HEK293 (cell line): Measurements from ENCODE around the gene KCNJ1.

Source experiments
- CTCF ChIA-PET: fragments of 350-600 bp; formaldehyde crosslinking; extraction: SDS; loops from one replicate; lab custom pipeline; 2021; ENCODE audit warnings: antibody characterized with exemption; lab: Yijun Ruan, JAX
- POLR2A ChIA-PET: fragments of 300-600 bp; formaldehyde crosslinking; extraction: SDS; loops from one replicate; lab custom pipeline; 2020; ENCODE audit warnings: antibody characterized with exemption, inconsistent platforms; lab: Yijun Ruan, JAX
- H3K27ac ChIP-seq: fragments of 200-500 bp; sonication (Bioruptor generic); 2 replicates; pipeline ENCODE4 v1.5.1; 2014; ENCODE audit warnings: low read depth, low read length, control low read depth, inconsistent platforms; ENCODE audit errors: extremely low read depth
- H3K36me3 ChIP-seq, 2 experiments: fragments of 200-500 bp in 1 of 2; sonication (Bioruptor generic) in 1 of 2; 1 replicate in 1 of 2; 2 replicates in 1 of 2; pipeline ENCODE4 v1.5.1; 2014 to 2017; ENCODE audit warnings: inconsistent platforms in 2 of 2, low read length in 2 of 2; ENCODE audit not compliant: control insufficient read depth in 2 of 2, insufficient read depth in 1 of 2
- H3K4me1 ChIP-seq: fragments of 200-500 bp; sonication (Bioruptor generic); 2 replicates; pipeline ENCODE4 v1.5.1; 2014; ENCODE audit warnings: mild to moderate bottlenecking, low read length, inconsistent platforms; ENCODE audit not compliant: control insufficient read depth, insufficient read depth
- H3K4me3 ChIP-seq: 2 replicates; pipeline ENCODE4 v1.5.1; 2011; ENCODE audit warnings: low read depth, mild to moderate bottlenecking, control low read depth, low read length, moderate library complexity
- H3K9me3 ChIP-seq: fragments of 200-500 bp; sonication (Bioruptor generic); 2 replicates; pipeline ENCODE4 v1.5.1; 2014; ENCODE audit warnings: low read depth, low read length, inconsistent platforms; ENCODE audit not compliant: control insufficient read depth, insufficient read depth
- BCL6B ChIP-seq: fragments of 450-650 bp; formaldehyde crosslinking; IDR thresholded peaks from 2 replicates; pipeline ENCODE4 v1.5.1; 2017; ENCODE audit warnings: missing biosample characterization, missing genetic modification characterization
- GLIS1 ChIP-seq: fragments of 450-650 bp; formaldehyde crosslinking; IDR thresholded peaks from 2 replicates; pipeline ENCODE4 v1.5.1; 2016; ENCODE audit warnings: missing biosample characterization, missing genetic modification characterization
- GLIS2 ChIP-seq: fragments of 450-650 bp; formaldehyde crosslinking; IDR thresholded peaks from 2 replicates; pipeline ENCODE4 v1.5.1; 2016; ENCODE audit warnings: missing biosample characterization, missing genetic modification characterization
- HOXC10 ChIP-seq: sonication (generic); formaldehyde crosslinking; IDR thresholded peaks from 2 replicates; pipeline ENCODE4 v1.8.1; 2023; ENCODE audit warnings: mild to moderate bottlenecking, missing genetic modification reagents
- KLF7 ChIP-seq: fragments of 450-650 bp; formaldehyde crosslinking; IDR thresholded peaks from 2 replicates; pipeline ENCODE4 v1.5.1; 2016; ENCODE audit warnings: missing biosample characterization, missing genetic modification characterization, borderline replicate concordance
- KLF8 ChIP-seq: fragments of 450-650 bp; formaldehyde crosslinking; IDR thresholded peaks from 2 replicates; pipeline ENCODE4 v1.5.1; 2016; ENCODE audit warnings: missing biosample characterization, missing genetic modification characterization
- REPIN1 ChIP-seq: fragments of 450-650 bp; formaldehyde crosslinking; IDR thresholded peaks from 2 replicates; pipeline ENCODE4 v1.5.1; 2017; ENCODE audit warnings: missing biosample characterization, missing genetic modification characterization, low read depth
- SALL2 ChIP-seq: fragments of 450-650 bp; formaldehyde crosslinking; IDR thresholded peaks from 2 replicates; pipeline ENCODE4 v1.5.0; 2017; ENCODE audit warnings: missing biosample characterization, mild to moderate bottlenecking, missing genetic modification characterization, borderline replicate concordance
- SP7 ChIP-seq: fragments of 450-650 bp; formaldehyde crosslinking; IDR thresholded peaks from 2 replicates; pipeline ENCODE4 v1.5.1; 2016; ENCODE audit warnings: missing biosample characterization, missing genetic modification characterization
- ZEB2 ChIP-seq: fragments of 450-650 bp; formaldehyde crosslinking; IDR thresholded peaks from 2 replicates; pipeline ENCODE4 v1.5.1; 2016; ENCODE audit warnings: missing biosample characterization, missing genetic modification characterization
- ZNF133 ChIP-seq: fragments of 450-650 bp; formaldehyde crosslinking; IDR thresholded peaks from 2 replicates; pipeline ENCODE4 v1.5.1; 2016; ENCODE audit warnings: missing biosample characterization, missing genetic modification characterization
- ZNF157 ChIP-seq: fragments of 450-650 bp; formaldehyde crosslinking; IDR thresholded peaks from 2 replicates; pipeline ENCODE4 v1.5.1; 2016; ENCODE audit warnings: missing biosample characterization, missing genetic modification characterization
- ZNF2 ChIP-seq: fragments of 450-650 bp; formaldehyde crosslinking; IDR thresholded peaks from 2 replicates; pipeline ENCODE4 v1.5.1; 2016; ENCODE audit warnings: missing biosample characterization, missing genetic modification characterization
- ZNF211 ChIP-seq: fragments of 450-650 bp; formaldehyde crosslinking; IDR thresholded peaks from 2 replicates; pipeline ENCODE4 v1.5.1; 2016; ENCODE audit warnings: low read depth, missing biosample characterization, missing genetic modification characterization
- ZNF223 ChIP-seq: fragments of 450-650 bp; formaldehyde crosslinking; IDR thresholded peaks from 2 replicates; pipeline ENCODE4 v1.5.1; 2016; ENCODE audit warnings: missing biosample characterization, missing genetic modification characterization
- ZNF23 ChIP-seq: fragments of 450-650 bp; formaldehyde crosslinking; IDR thresholded peaks from 2 replicates; pipeline ENCODE4 v1.5.1; 2016; ENCODE audit warnings: missing biosample characterization, missing genetic modification characterization, borderline replicate concordance
- ZNF24 ChIP-seq: fragments of 450-650 bp; formaldehyde crosslinking; IDR thresholded peaks from 2 replicates; pipeline ENCODE4 v1.5.1; 2016; ENCODE audit warnings: missing biosample characterization, missing genetic modification characterization
- ZNF266 ChIP-seq: fragments of 450-650 bp; formaldehyde crosslinking; IDR thresholded peaks from 2 replicates; pipeline ENCODE4 v1.5.1; 2016; ENCODE audit warnings: missing biosample characterization, missing genetic modification characterization, low read depth
- ZNF311 ChIP-seq: fragments of 450-650 bp; formaldehyde crosslinking; IDR thresholded peaks from 2 replicates; pipeline ENCODE4 v1.5.1; 2017; ENCODE audit warnings: missing biosample characterization, missing genetic modification characterization, borderline replicate concordance
- ZNF423 ChIP-seq: fragments of 450-650 bp; formaldehyde crosslinking; IDR thresholded peaks from 2 replicates; pipeline ENCODE4 v1.5.1; 2016; ENCODE audit warnings: missing biosample characterization, missing genetic modification characterization
- ZNF510 ChIP-seq: fragments of 450-650 bp; formaldehyde crosslinking; IDR thresholded peaks from 2 replicates; pipeline ENCODE4 v1.5.1; 2018; ENCODE audit warnings: mild to moderate bottlenecking, missing genetic modification characterization, missing biosample characterization; ENCODE audit not compliant: insufficient replicate concordance
- ZNF610 ChIP-seq: fragments of 450-650 bp; formaldehyde crosslinking; IDR thresholded peaks from 2 replicates; pipeline ENCODE4 v1.5.1; 2016; ENCODE audit warnings: missing biosample characterization, missing genetic modification characterization, borderline replicate concordance
- ZNF623 ChIP-seq: fragments of 450-650 bp; formaldehyde crosslinking; IDR thresholded peaks from 2 replicates; pipeline ENCODE4 v1.5.1; 2016; ENCODE audit warnings: missing biosample characterization, missing genetic modification characterization
- ZNF677 ChIP-seq: fragments of 450-650 bp; IDR thresholded peaks from 2 replicates; pipeline ENCODE4 v1.5.0; 2018; ENCODE audit warnings: missing biosample characterization, mild to moderate bottlenecking, missing genetic modification characterization, moderate library complexity
- ZNF701 ChIP-seq: fragments of 450-650 bp; formaldehyde crosslinking; IDR thresholded peaks from 2 replicates; pipeline ENCODE4 v1.5.1; 2016; ENCODE audit warnings: missing biosample characterization, missing genetic modification characterization
- ZNF776 ChIP-seq: fragments of 450-650 bp; formaldehyde crosslinking; IDR thresholded peaks from 2 replicates; pipeline ENCODE4 v1.5.0; 2017; ENCODE audit warnings: missing biosample characterization, missing genetic modification characterization, borderline replicate concordance
- ZXDB ChIP-seq: fragments of 450-650 bp; formaldehyde crosslinking; IDR thresholded peaks from 2 replicates; pipeline ENCODE4 v1.5.1; 2016; ENCODE audit warnings: missing biosample characterization, missing genetic modification characterization
- TF ChIP-seq, protein P1 (sequence below): sonication (generic); formaldehyde crosslinking; IDR thresholded peaks from 2 replicates; pipeline ENCODE4 v1.8.1; 2022; ENCODE audit warnings: mild to moderate bottlenecking, moderate library complexity, missing genetic modification reagents
- TF ChIP-seq, protein P2 (sequence below): fragments of 450-650 bp; formaldehyde crosslinking; IDR thresholded peaks from 2 replicates; pipeline ENCODE4 v1.5.1; 2016; ENCODE audit warnings: missing biosample characterization, missing genetic modification characterization
- TF ChIP-seq, protein P3 (sequence below): fragments of 450-650 bp; formaldehyde crosslinking; IDR thresholded peaks from 2 replicates; pipeline ENCODE4 v1.5.1; 2016; ENCODE audit warnings: missing biosample characterization, missing genetic modification characterization
- TF ChIP-seq, protein P4 (sequence below): fragments of 450-650 bp; formaldehyde crosslinking; optimal IDR thresholded peaks from 2 replicates; pipeline ENCODE3; 2016; ENCODE audit warnings: missing biosample characterization, mild to moderate bottlenecking, missing genetic modification characterization

Gene KCNJ1

GRCh38 chr11:128834157-128834556, 32.9 kb downstream of the KCNJ1 start:
- ChIA-PET CTCF (no interaction called here), POLR2A (no interaction called here)
- no peak overlapping the region for H3K4me3 ChIP-seq
- TF ChIP-seq ZNF157 (tag by site-specific recombination) (no peak), SALL2 (no peak), GLIS2 (tag by site-specific recombination) (no peak), ZNF211 (tag by site-specific recombination) (no peak), BCL6B (tag by site-specific recombination) (no peak), ZNF24 (no peak), ZNF223 (tag by site-specific recombination) (no peak), ZNF610 (no peak), ZNF677 (tag by site-specific recombination) (no peak), GLIS1 (tag by site-specific recombination) (no peak), HOXC10 (CRISPR knock-in tag) (no peak)
- TF ChIP-seq, protein P1, sequence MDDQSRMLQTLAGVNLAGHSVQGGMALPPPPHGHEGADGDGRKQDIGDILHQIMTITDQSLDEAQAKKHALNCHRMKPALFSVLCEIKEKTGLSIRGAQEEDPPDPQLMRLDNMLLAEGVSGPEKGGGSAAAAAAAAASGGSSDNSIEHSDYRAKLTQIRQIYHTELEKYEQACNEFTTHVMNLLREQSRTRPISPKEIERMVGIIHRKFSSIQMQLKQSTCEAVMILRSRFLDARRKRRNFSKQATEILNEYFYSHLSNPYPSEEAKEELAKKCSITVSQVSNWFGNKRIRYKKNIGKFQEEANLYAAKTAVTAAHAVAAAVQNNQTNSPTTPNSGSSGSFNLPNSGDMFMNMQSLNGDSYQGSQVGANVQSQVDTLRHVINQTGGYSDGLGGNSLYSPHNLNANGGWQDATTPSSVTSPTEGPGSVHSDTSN: no peak
- no peak overlapping the region for H3K27ac ChIP-seq
- no peaks in the 10 kb centered on the region for H3K9me3 ChIP-seq
- H3K4me1 ChIP-seq: no peaks in the 10 kb centered on the region
- H3K36me3 ChIP-seq: no peaks in the 10 kb centered on the region

GRCh38 chr11:128832121-128832497, 35.0 kb downstream of the KCNJ1 start:
- TF ChIP-seq SP7 (tag by site-specific recombination) (no peak), ZNF623 (tag by site-specific recombination) (no peak), ZEB2 (tag by site-specific recombination) (no peak), ZNF701 (tag by site-specific recombination) (no peak), ZNF776 (tag by site-specific recombination) (no peak), REPIN1 (tag by site-specific recombination) (no peak), ZNF311 (tag by site-specific recombination) (no peak), KLF8 (tag by site-specific recombination) (no peak), ZNF266 (no peak), ZNF2 (tag by site-specific recombination) (no peak), KLF7 (tag by site-specific recombination) (no peak), HOXC10 (CRISPR knock-in tag) (no peak), ZXDB (tag by site-specific recombination) (no peak), ZNF133 (tag by site-specific recombination) (no peak), ZNF423 (tag by site-specific recombination) (no peak), ZNF510 (tag by site-specific recombination) (no peak), ZNF23 (tag by site-specific recombination) (no peak)
- TF ChIP-seq, protein P2, sequence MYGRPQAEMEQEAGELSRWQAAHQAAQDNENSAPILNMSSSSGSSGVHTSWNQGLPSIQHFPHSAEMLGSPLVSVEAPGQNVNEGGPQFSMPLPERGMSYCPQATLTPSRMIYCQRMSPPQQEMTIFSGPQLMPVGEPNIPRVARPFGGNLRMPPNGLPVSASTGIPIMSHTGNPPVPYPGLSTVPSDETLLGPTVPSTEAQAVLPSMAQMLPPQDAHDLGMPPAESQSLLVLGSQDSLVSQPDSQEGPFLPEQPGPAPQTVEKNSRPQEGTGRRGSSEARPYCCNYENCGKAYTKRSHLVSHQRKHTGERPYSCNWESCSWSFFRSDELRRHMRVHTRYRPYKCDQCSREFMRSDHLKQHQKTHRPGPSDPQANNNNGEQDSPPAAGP (tag by site-specific recombination): no peak
- TF ChIP-seq, protein P3, sequence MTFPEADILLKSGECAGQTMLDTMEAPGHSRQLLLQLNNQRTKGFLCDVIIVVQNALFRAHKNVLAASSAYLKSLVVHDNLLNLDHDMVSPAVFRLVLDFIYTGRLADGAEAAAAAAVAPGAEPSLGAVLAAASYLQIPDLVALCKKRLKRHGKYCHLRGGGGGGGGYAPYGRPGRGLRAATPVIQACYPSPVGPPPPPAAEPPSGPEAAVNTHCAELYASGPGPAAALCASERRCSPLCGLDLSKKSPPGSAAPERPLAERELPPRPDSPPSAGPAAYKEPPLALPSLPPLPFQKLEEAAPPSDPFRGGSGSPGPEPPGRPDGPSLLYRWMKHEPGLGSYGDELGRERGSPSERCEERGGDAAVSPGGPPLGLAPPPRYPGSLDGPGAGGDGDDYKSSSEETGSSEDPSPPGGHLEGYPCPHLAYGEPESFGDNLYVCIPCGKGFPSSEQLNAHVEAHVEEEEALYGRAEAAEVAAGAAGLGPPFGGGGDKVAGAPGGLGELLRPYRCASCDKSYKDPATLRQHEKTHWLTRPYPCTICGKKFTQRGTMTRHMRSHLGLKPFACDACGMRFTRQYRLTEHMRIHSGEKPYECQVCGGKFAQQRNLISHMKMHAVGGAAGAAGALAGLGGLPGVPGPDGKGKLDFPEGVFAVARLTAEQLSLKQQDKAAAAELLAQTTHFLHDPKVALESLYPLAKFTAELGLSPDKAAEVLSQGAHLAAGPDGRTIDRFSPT (tag by site-specific recombination): no peak
- TF ChIP-seq, protein P4, sequence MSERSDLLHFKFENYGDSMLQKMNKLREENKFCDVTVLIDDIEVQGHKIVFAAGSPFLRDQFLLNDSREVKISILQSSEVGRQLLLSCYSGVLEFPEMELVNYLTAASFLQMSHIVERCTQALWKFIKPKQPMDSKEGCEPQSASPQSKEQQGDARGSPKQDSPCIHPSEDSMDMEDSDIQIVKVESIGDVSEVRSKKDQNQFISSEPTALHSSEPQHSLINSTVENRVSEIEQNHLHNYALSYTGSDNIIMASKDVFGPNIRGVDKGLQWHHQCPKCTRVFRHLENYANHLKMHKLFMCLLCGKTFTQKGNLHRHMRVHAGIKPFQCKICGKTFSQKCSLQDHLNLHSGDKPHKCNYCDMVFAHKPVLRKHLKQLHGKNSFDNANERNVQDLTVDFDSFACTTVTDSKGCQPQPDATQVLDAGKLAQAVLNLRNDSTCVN (tag by site-specific recombination): no peak
- no peaks in the 10 kb centered on the region for H3K36me3 ChIP-seq
- no peaks in the 10 kb centered on the region for H3K4me1 ChIP-seq
- H3K4me3 ChIP-seq: no peak overlapping the region
- no peak overlapping the region for H3K27ac ChIP-seq
- POLR2A ChIA-PET: no interaction called here
- H3K9me3 ChIP-seq: no peaks in the 10 kb centered on the region
- CTCF ChIA-PET: interaction anchor here (0.6 to 4.9 kb wide), 19 partner anchors 8 to 800 kb away, joined by 3 to 66 read pairs (median 4); no protein-coding TSS in a partner anchor
